ENCODE results near the gene AUTS2. TPM values are rescaled to one million over a fixed set of nuclear protein-coding genes. Genes with fewer than 3 reads are reported as not detected.

Gene AUTS2
- total RNA-seq, 1 experiment from 2014 or later = 256 TPM

- no peaks in the 10 kb centered on the region for H3K27me3 ChIP-seq (ENCODE audit: insufficient read depth, low read length)
- H3K27ac ChIP-seq (ENCODE audit: insufficient read length, low read depth, low read length) = no peak overlapping the region
- H3K36me3 Mint-ChIP-seq (ENCODE audit: insufficient read depth in 1 of 3, low read depth in 3 of 3) = no peaks in the 10 kb centered on the region
- no peak overlapping the region for H3T11ph ChIP-seq (ENCODE audit: low read length)
- no peak overlapping the region for H2BK5ac ChIP-seq (ENCODE audit: insufficient read length, low read length)
- H2BK20ac ChIP-seq (ENCODE audit: low read depth, low read length, poor library complexity, severe bottlenecking) = no peak overlapping the region
- H2AFZ ChIP-seq (ENCODE audit: low read length) = no peak overlapping the region
- no peaks in the 10 kb centered on the region for H4K20me1 ChIP-seq (ENCODE audit: control insufficient read depth, insufficient read depth, insufficient read length)
- H3K9me3 Mint-ChIP-seq = no peaks in the 10 kb centered on the region
- peaks cover 1 to 2% of the 10 kb centered on the region in 2 experiments; a peak in 3 of 4 replicates for H3K4me1 Mint-ChIP-seq
- H3K27me3 Mint-ChIP-seq (ENCODE audit: low read depth) = no peaks in the 10 kb centered on the region
- no peak overlapping the region for H2AK5ac ChIP-seq (ENCODE audit: insufficient read length, low read length)
- H2BK12ac ChIP-seq (ENCODE audit: insufficient read length, low read depth, low read length) = no peak overlapping the region
- H3K4me1 ChIP-seq (ENCODE audit: insufficient read depth, low read length) = no peaks in the 10 kb centered on the region
- no peak overlapping the region for H3K14ac ChIP-seq (ENCODE audit: insufficient read depth, low read length)
- H4K8ac ChIP-seq (replicated peaks; ENCODE audit: insufficient read length, low read depth, low read length) = no peak overlapping the region
- H3K27ac Mint-ChIP-seq = no peak overlapping the region
- no peak overlapping the region for H3K4ac ChIP-seq (ENCODE audit: low read depth, low read length)
- no peak overlapping the region for H3K56ac ChIP-seq (ENCODE audit: insufficient read length, low read depth, low read length)
- no peaks in the 10 kb centered on the region for H3K9me3 ChIP-seq (ENCODE audit: control insufficient read depth, low read depth, low read length)
- H4K91ac ChIP-seq (ENCODE audit: insufficient read length, low read depth, low read length) = no peak overlapping the region
- H3K4me3 Mint-ChIP-seq = no peak overlapping the region
- H3K79me2 ChIP-seq (ENCODE audit: insufficient read depth, low read length) = no peaks in the 10 kb centered on the region
- no peak overlapping the region for H4K5ac ChIP-seq (ENCODE audit: insufficient read length, low read depth, low read length)
- H3K23ac ChIP-seq (ENCODE audit: insufficient read length, low read depth, low read length) = no peak overlapping the region
- H3K4me2 ChIP-seq (ENCODE audit: insufficient read depth, insufficient read length, low read length) = no peak overlapping the region
- no peak overlapping the region for H2BK120ac ChIP-seq (ENCODE audit: low read depth, low read length, poor library complexity, severe bottlenecking)
- no peak for DNase-seq
- no peak overlapping the region for H3K9ac ChIP-seq (ENCODE audit: extremely low read depth, insufficient read length, low read length)
- H3K18ac ChIP-seq (ENCODE audit: insufficient read length, low read depth, low read length) = no peak overlapping the region
- no peak overlapping the region for H2BK15ac ChIP-seq (ENCODE audit: low read depth, low read length)
- H3K23me2 ChIP-seq (ENCODE audit: insufficient read length, low read depth, low read length, poor library complexity, severe bottlenecking) = no peaks in the 10 kb centered on the region
- no CpG with 5 or more reads among the region's 2 CpGs for WGBS (ENCODE audit: extremely low coverage, insufficient read length, low lambda C conversion rate)
- no peaks in the 10 kb centered on the region for H3K79me1 ChIP-seq (ENCODE audit: insufficient read depth, low read depth, low read length, poor library complexity, severe bottlenecking)
- no peak for TF ChIP-seq CTCF (conservative IDR thresholded peaks at IDR 0.05)
These were observed 331.3 kb downstream of the AUTS2 start for GRCh38 chr7:69929622-69930021.

Measured in H9 (cell line).